Activated CD8-positive, alpha-beta memory T cell treated with anti-CD3 and anti-CD28 coated beads, Interleukin-2, amount 10 ng/mL, durations not matched to agents 7 days and 5 days (primary cell): ENCODE data around the gene AATK. TPM values are rescaled to one million over a fixed set of nuclear protein-coding genes. Genes with fewer than 3 reads are reported as not detected.
A peak's percentile ranks its signal among the peaks of the same experiment; 100 is the strongest.

ENCODE experiments used
- ATAC-seq: fragments of 150-1000 bp; cut with Tn5 transposase; one replicate; pipeline ENCODE4 v1.10.0; 2021; ENCODE audit warnings: moderate library complexity
- CTCF ChIA-PET: fragments of 350-600 bp; sonication (Branson Sonifier 250); formaldehyde crosslinking; loops from one replicate; lab custom pipeline; 2021; ENCODE audit warnings: antibody characterized with exemption; lab: Charles Lee
- DNase-seq: peaks from one replicate; pipeline ENCODE4 v3.0.0-alpha.2; 2020
- H3K27ac Mint-ChIP-seq: one replicate; pipeline ENCODE4 v1.8.0; 2021; ENCODE audit warnings: mild to moderate bottlenecking, mixed read lengths
- H3K27me3 Mint-ChIP-seq: one replicate; pipeline ENCODE4 v1.8.0; 2021; ENCODE audit warnings: mixed read lengths
- H3K36me3 Mint-ChIP-seq: one replicate; pipeline ENCODE4 v1.8.0; 2021; ENCODE audit warnings: mild to moderate bottlenecking, mixed read lengths
- H3K4me1 Mint-ChIP-seq: one replicate; pipeline ENCODE4 v1.8.0; 2021; ENCODE audit warnings: mixed read lengths
- H3K4me3 Mint-ChIP-seq: one replicate; pipeline ENCODE4 v1.8.0; 2021; ENCODE audit warnings: mild to moderate bottlenecking, moderate library complexity, mixed read lengths
- H3K9me3 Mint-ChIP-seq: one replicate; pipeline ENCODE4 v1.8.0; 2022; ENCODE audit warnings: low read depth, mixed read lengths
- total RNA-seq, 2 experiments: library from RNA; stranded (reverse); gene quantifications; one replicate each; pipeline ENCODE4 v1.2.3, GENCODE V29; 2021

AATK gene
- total RNA-seq, 2 experiments from 2014 or later, result 0.06 to 0.26 TPM

- Mint-ChIP-seq H3K4me1 (no peaks in the 10 kb centered on the region), H3K36me3 (no peaks in the 10 kb centered on the region), H3K27me3 (no peaks in the 10 kb centered on the region), H3K4me3 (no peak overlapping the region), H3K27ac (no peak overlapping the region), H3K9me3 (no peaks in the 10 kb centered on the region)
- no peak for DNase-seq
- no peak for ATAC-seq
- CTCF ChIA-PET, result no interaction called here
These were observed 38.4 kb downstream of the AATK start for GRCh38 chr17:81127526-81128177.

DNA sequence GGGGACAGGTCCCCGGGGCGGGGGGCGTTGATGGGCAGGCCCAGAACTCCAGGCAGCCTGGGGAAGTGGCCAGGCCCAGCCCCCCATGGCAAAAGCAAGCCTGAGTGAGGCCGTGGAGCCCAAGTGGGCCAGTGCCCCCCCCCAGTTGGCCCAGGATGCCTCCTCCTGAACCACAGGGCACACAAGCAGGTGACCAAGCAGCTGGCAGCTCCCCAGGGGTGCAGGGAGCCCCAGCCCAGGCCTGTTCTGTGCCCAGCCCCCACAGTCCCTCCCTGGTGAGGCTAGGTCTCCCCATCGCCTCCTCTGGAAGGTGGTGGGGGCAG lies 38.9 kb downstream of the AATK start:
- H3K4me3 Mint-ChIP-seq, result no peak overlapping the region
- no peak for DNase-seq
- no peaks in the 10 kb centered on the region for H3K27me3 Mint-ChIP-seq
- H3K27ac Mint-ChIP-seq, result no peak overlapping the region
- no peaks in the 10 kb centered on the region for H3K9me3 Mint-ChIP-seq
- CTCF ChIA-PET, result no interaction called here
- ATAC-seq, result no peak
- no peaks in the 10 kb centered on the region for H3K4me1 Mint-ChIP-seq
- H3K36me3 Mint-ChIP-seq, result no peaks in the 10 kb centered on the region

GRCh38 chr17:81126281-81127132 lies 39.5 kb downstream of the AATK start:
- no peaks in the 10 kb centered on the region for H3K36me3 Mint-ChIP-seq
- no peak overlapping the region for H3K27ac Mint-ChIP-seq
- H3K4me3 Mint-ChIP-seq, result no peak overlapping the region
- no peaks in the 10 kb centered on the region for H3K9me3 Mint-ChIP-seq
- CTCF ChIA-PET, result no interaction called here
- DNase-seq (no peak), ATAC-seq (no peak)
- H3K27me3 Mint-ChIP-seq, result no peaks in the 10 kb centered on the region
- H3K4me1 Mint-ChIP-seq, result no peaks in the 10 kb centered on the region

GRCh38 chr17:81125573-81126081 lies 40.4 kb downstream of the AATK start:
- Mint-ChIP-seq H3K4me1 (no peaks in the 10 kb centered on the region), H3K27ac (no peak overlapping the region), H3K4me3 (no peak overlapping the region), H3K27me3 (no peaks in the 10 kb centered on the region), H3K36me3 (no peaks in the 10 kb centered on the region), H3K9me3 (no peaks in the 10 kb centered on the region)
- no peak for ATAC-seq
- CTCF ChIA-PET, result no interaction called here
- no peak for DNase-seq

- Mint-ChIP-seq H3K4me3 (no peak overlapping the region), H3K27ac (no peak overlapping the region), H3K4me1 (peaks cover 1% of the 10 kb centered on the region), H3K36me3 (no peaks in the 10 kb centered on the region), H3K27me3 (no peaks in the 10 kb centered on the region), H3K9me3 (no peaks in the 10 kb centered on the region)
- no peak for ATAC-seq
- CTCF ChIA-PET, result no interaction called here
- DNase-seq, result no peak
These were observed 41.6 kb downstream of the AATK start for GRCh38 chr17:81124377-81124776.

- ATAC-seq (no peak), DNase-seq (no peak)
- H3K4me3 Mint-ChIP-seq, result no peak overlapping the region
- peaks cover 3% of the 10 kb centered on the region for H3K27me3 Mint-ChIP-seq
- no peaks in the 10 kb centered on the region for H3K36me3 Mint-ChIP-seq
- H3K9me3 Mint-ChIP-seq, result no peaks in the 10 kb centered on the region
- no peak overlapping the region for H3K27ac Mint-ChIP-seq
- H3K4me1 Mint-ChIP-seq, result peaks cover 1% of the 10 kb centered on the region
- CTCF ChIA-PET, result no interaction called here
These were observed 42.7 kb downstream of the AATK start for GRCh38 chr17:81123052-81124048.

DNA sequence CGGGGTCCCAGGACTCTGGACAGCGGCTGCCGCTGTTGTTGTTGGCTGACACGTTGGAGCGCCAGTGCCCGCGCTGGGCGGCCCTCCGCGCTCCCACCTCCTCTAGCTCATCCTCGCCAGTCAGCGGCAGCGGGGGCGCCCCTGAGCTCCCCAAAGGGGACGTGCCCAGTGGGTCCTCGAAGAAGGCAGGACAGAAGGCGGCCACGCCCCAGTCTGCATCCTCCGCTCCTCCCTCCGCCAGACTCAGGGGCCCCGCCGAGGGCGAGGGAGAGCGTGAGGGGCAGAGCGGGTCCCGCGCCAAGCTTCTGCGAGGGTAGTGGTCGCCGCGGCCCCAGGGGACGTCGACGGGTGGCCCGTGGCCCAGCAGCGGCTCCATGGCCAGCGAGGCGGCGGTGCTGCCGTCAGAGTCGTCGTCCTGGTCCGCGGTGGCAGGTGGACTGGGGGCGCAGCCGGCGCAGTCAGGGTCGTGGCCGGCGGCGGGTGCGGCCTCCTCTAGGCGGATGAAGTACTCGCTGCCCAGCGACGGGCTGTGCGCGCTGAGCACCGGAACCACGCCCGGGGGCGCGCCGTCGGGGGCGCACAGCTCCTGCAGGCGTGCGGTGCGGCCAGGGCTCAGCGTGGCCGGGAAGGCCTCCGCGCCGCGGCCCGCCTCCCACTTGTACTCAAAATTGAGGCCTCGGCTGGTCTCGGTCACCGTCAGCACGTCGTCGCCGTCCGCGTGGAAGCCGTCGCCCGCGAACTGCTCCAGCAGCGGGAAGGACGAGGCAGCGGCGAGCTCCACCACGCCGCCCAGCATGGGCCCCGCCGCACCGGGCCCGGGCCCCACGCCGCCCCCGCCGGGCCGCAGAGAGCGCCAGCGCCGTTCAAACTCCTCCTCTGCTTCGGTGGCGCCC lies 43.9 kb downstream of the AATK start:
- CTCF ChIA-PET, result no interaction called here
- no peaks in the 10 kb centered on the region for H3K9me3 Mint-ChIP-seq
- ATAC-seq (no peak), DNase-seq (no peak)
- H3K4me3 Mint-ChIP-seq, result no peak overlapping the region
- H3K27ac Mint-ChIP-seq, result no peak overlapping the region
- H3K27me3 Mint-ChIP-seq, result peaks cover 3% of the 10 kb centered on the region
- H3K36me3 Mint-ChIP-seq, result no peaks in the 10 kb centered on the region
- peaks cover 1% of the 10 kb centered on the region for H3K4me1 Mint-ChIP-seq

DNA sequence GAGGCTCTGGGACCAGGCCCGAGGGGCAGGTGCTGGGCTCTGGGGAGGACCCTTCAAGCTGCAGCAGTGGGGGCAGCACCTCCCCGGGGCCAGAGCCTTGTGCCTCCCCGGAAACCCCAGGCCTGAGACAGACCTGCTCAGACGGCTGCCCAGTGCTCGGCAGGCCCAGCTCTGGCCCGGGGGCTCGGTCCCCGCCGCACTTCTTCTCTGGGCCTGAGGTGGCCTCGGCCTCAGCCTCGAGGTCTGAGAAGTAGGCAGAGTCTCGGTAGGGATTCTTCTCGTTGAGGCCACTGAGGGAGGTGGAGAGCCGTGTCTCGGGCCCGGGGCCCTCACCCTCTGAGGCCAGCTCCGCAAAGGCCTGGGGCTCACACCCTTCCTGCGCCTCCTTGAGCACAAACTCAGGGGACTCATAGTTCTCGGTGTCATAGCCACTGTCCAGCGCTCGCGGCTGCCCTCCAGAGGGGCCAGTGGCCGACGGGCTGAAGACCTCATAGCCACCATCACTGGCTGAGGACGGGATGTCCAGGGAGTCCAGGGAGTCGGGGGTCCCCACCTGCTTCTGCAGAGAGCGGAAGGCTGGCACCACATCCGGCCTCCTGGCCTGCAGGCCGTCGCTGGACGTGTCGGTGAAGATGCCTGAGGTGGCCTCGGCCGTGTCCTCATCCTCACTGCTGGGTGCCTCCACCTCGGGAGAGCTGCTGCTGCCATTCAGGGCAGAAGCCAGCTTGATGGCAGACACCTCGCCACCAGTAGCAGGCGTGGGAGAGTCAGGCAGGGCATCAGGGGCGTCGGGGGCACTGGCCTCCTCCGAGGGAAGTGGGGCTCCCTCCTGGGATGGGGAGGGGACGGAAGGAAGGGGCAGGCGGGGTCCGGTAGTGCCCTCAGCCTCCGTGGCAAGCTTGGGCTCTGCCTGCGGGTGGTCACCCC lies 45.1 kb downstream of the AATK start:
- Mint-ChIP-seq H3K9me3 (no peaks in the 10 kb centered on the region), H3K27ac (no peak overlapping the region), H3K4me1 (peaks cover 1% of the 10 kb centered on the region), H3K4me3 (no peak overlapping the region), H3K36me3 (no peaks in the 10 kb centered on the region), H3K27me3 (peaks cover 3% of the 10 kb centered on the region)
- CTCF ChIA-PET, result no interaction called here
- DNase-seq (no peak), ATAC-seq (no peak)

GRCh38 chr17:81120149-81120484 lies 45.9 kb downstream of the AATK start:
- Mint-ChIP-seq H3K27ac (no peak overlapping the region), H3K4me1 (peaks cover 1% of the 10 kb centered on the region), H3K36me3 (no peaks in the 10 kb centered on the region), H3K4me3 (no peak overlapping the region), H3K27me3 (peaks cover 3% of the 10 kb centered on the region), H3K9me3 (no peaks in the 10 kb centered on the region)
- no peak for ATAC-seq
- CTCF ChIA-PET, result no interaction called here
- no peak for DNase-seq

- peaks cover 3% of the 10 kb centered on the region for H3K27me3 Mint-ChIP-seq
- H3K27ac Mint-ChIP-seq, result no peak overlapping the region
- H3K4me1 Mint-ChIP-seq, result peaks cover 1% of the 10 kb centered on the region
- H3K36me3 Mint-ChIP-seq, result no peaks in the 10 kb centered on the region
- peak overlapping the region; percentile 32 for H3K4me3 Mint-ChIP-seq
- no peaks in the 10 kb centered on the region for H3K9me3 Mint-ChIP-seq
- CTCF ChIA-PET, result no interaction called here
- peak; percentile 91 for DNase-seq
- peak; percentile 72 for ATAC-seq
These were observed 46.5 kb downstream of the AATK start for GRCh38 chr17:81119223-81120148.
